Inflammatory macrophage (primary cell): Measurements from ENCODE around the gene PID1.
"Not testable (repeated sequence)": the region's sequence is repeated elsewhere in the genome, so short reads cannot be mapped to it uniquely, and the experiment has no call there.

Source experiments
- DNase-seq, 2 donors: peaks; one replicate each; pipeline ENCODE4 v3.0.0-alpha.2; 2020 to 2022

PID1 gene

GRCh38 chr2:229210641-229211040, 60.4 kb downstream of the PID1 start:
- no peak for DNase-seq

- no peak for DNase-seq
Measured at GRCh38 chr2:229206548-229206947, 64.5 kb downstream of the PID1 start.

- DNase-seq, result no peak
Measured at GRCh38 chr2:229205704-229206103, 65.4 kb downstream of the PID1 start.

- no peak for DNase-seq
Measured at GRCh38 chr2:229202646-229203045, 68.4 kb downstream of the PID1 start.

GRCh38 chr2:229201521-229201920, 69.6 kb downstream of the PID1 start:
- DNase-seq, result peak; percentile 4 to 18

- DNase-seq, result no peak
Measured at GRCh38 chr2:229199267-229199666, 71.8 kb downstream of the PID1 start.

GRCh38 chr2:229196448-229196847, 74.6 kb downstream of the PID1 start:
- no peak for DNase-seq

- DNase-seq, result no peak
Measured at GRCh38 chr2:229195346-229195947, 75.6 kb downstream of the PID1 start.

GRCh38 chr2:229193281-229193680, 77.8 kb downstream of the PID1 start:
- DNase-seq, result no peak

GRCh38 chr2:229191413-229191812, 79.7 kb downstream of the PID1 start:
- no peak for DNase-seq

- not testable (repeated sequence) for DNase-seq
Measured at GRCh38 chr2:229187123-229187522, 84.0 kb downstream of the PID1 start.

GRCh38 chr2:229181641-229182040, 89.4 kb downstream of the PID1 start:
- DNase-seq, result no peak

GRCh38 chr2:229180658-229181057, 90.4 kb downstream of the PID1 start:
- no peak for DNase-seq

- DNase-seq, result no peak
Measured at GRCh38 chr2:229179628-229180027, 91.5 kb downstream of the PID1 start.

- no peak for DNase-seq
Measured at GRCh38 chr2:229178706-229179105, 92.4 kb downstream of the PID1 start.

GRCh38 chr2:229178117-229178516, 93.0 kb downstream of the PID1 start:
- no peak for DNase-seq

- no peak for DNase-seq
Measured at GRCh38 chr2:229176136-229176535, 95.0 kb downstream of the PID1 start.

GRCh38 chr2:229175497-229175863, 95.6 kb downstream of the PID1 start:
- DNase-seq, result no peak

- DNase-seq, result no peak
Measured at GRCh38 chr2:229174794-229175496, 96.1 kb downstream of the PID1 start.

- DNase-seq, result no peak
Measured at GRCh38 chr2:229173825-229174359, 97.2 kb downstream of the PID1 start.

- no peak for DNase-seq
Measured at GRCh38 chr2:229170916-229171315, 100.2 kb downstream of the PID1 start.

- no peak for DNase-seq
Measured at GRCh38 chr2:229170171-229170570, 100.9 kb downstream of the PID1 start.

GRCh38 chr2:229169751-229170150, 101.3 kb downstream of the PID1 start:
- DNase-seq, result no peak

- peak in 1 of 2 donors; percentile 3 for DNase-seq
Measured at GRCh38 chr2:229164545-229165249, 106.4 kb downstream of the PID1 start.
